Measurements from ENCODE around the gene PTPRT. TPM values are rescaled to one million over a fixed set of nuclear protein-coding genes. Genes with fewer than 3 reads are reported as not detected.

Gene PTPRT
- total RNA-seq, 1 experiment from 2014 or later = not detected

GRCh38 chr20:42392442-42392841 is 797.3 kb downstream of the PTPRT start:
- Histone ChIP-seq H3K27ac (ENCODE audit: low read length) (no peak overlapping the region), H3K36me3 (ENCODE audit: control insufficient read depth, insufficient read depth, low read length) (no peaks in the 10 kb centered on the region), H3K27me3 (ENCODE audit: control insufficient read depth, insufficient read depth, low read length) (no peaks in the 10 kb centered on the region), H3K4me1 (ENCODE audit: control insufficient read depth, insufficient read depth, low read length) (no peaks in the 10 kb centered on the region), H3K9me3 (ENCODE audit: control insufficient read depth, insufficient read depth, low read depth, low read length) (no peaks in the 10 kb centered on the region), H3K4me3 (ENCODE audit: low read depth in 2 of 2, low read length in 2 of 2) (no peak overlapping the region)
- no TSS peak for BruUV-seq (replicated peaks)
- TF ChIP-seq REST (IDR thresholded peaks at IDR 0.05; ENCODE audit: insufficient read depth in 1 of 2, low read depth in 2 of 2, low read length in 1 of 2) (no peak), CTCF (IDR thresholded peaks at IDR 0.05) (no peak), TCF7L2 (IDR thresholded peaks at IDR 0.05; ENCODE audit: low read depth, low read length) (no peak), POLR2AphosphoS5 (IDR thresholded peaks at IDR 0.05; ENCODE audit: low read depth, low read length) (no peak), SIN3A (IDR thresholded peaks at IDR 0.05; ENCODE audit: borderline replicate concordance, insufficient read depth, low read depth, low read length) (no peak)
- CTCF ChIA-PET = no interaction called here
- DNase-seq (ENCODE audit: low read depth, low spot score) (no peak), ATAC-seq (no peak)
- intact Hi-C loops (cut with micrococcal nuclease; ENCODE audit: unreplicated experiment) = no loop called here
- in situ Hi-C loops (cut with HindIII; ENCODE audit: low pct_unique_long_range_greater_than_20kb, low sequenced_read_pairs) = no loop called here
- POLR2A ChIA-PET = no interaction called here

GRCh38 chr20:42391807-42392206 is 797.9 kb downstream of the PTPRT start:
- in situ Hi-C loops (cut with HindIII; ENCODE audit: low pct_unique_long_range_greater_than_20kb, low sequenced_read_pairs) = no loop called here
- ATAC-seq = no peak
- TF ChIP-seq REST (IDR thresholded peaks at IDR 0.05; ENCODE audit: insufficient read depth in 1 of 2, low read depth in 2 of 2, low read length in 1 of 2) (no peak), TCF7L2 (IDR thresholded peaks at IDR 0.05; ENCODE audit: low read depth, low read length) (no peak), POLR2AphosphoS5 (IDR thresholded peaks at IDR 0.05; ENCODE audit: low read depth, low read length) (no peak), SIN3A (IDR thresholded peaks at IDR 0.05; ENCODE audit: borderline replicate concordance, insufficient read depth, low read depth, low read length) (no peak), CTCF (IDR thresholded peaks at IDR 0.05) (no peak)

More at GRCh38 chr20:42391807-42392206, 797.9 kb downstream of the PTPRT start:
- Histone ChIP-seq H3K27ac (ENCODE audit: low read length) (no peak overlapping the region), H3K4me1 (ENCODE audit: control insufficient read depth, insufficient read depth, low read length) (no peaks in the 10 kb centered on the region), H3K27me3 (ENCODE audit: control insufficient read depth, insufficient read depth, low read length) (no peaks in the 10 kb centered on the region), H3K9me3 (ENCODE audit: control insufficient read depth, insufficient read depth, low read depth, low read length) (no peaks in the 10 kb centered on the region), H3K4me3 (ENCODE audit: low read depth in 2 of 2, low read length in 2 of 2) (no peak overlapping the region), H3K36me3 (ENCODE audit: control insufficient read depth, insufficient read depth, low read length) (no peaks in the 10 kb centered on the region)
- POLR2A ChIA-PET = no interaction called here
- CTCF ChIA-PET = no interaction called here
- intact Hi-C loops (cut with micrococcal nuclease; ENCODE audit: unreplicated experiment) = no loop called here
- no peak for DNase-seq (ENCODE audit: low read depth, low spot score)
- BruUV-seq (replicated peaks) = no TSS peak

Data from Panc1 (cell line).